ENCODE measurements around the gene ROGDI.

- no peak for TF ChIP-seq MXI1 (IDR thresholded peaks at IDR 0.05; ENCODE audit: low read depth, low read length)
- no peak for TF ChIP-seq SMAD1 (IDR thresholded peaks at IDR 0.05; ENCODE audit: low read depth, partially characterized antibody)
- TF ChIP-seq SMC3 (IDR thresholded peaks at IDR 0.05; ENCODE audit: borderline replicate concordance, low read length): no peak
- no peak for TF ChIP-seq EZH2 (IDR thresholded peaks at IDR 0.05; ENCODE audit: borderline replicate concordance, control insufficient read depth, low read depth, low read length)
- no peak for TF ChIP-seq GATAD2B (conservative IDR thresholded peaks at IDR 0.05; ENCODE audit: low read depth)
- no peak for TF ChIP-seq CTCF (IDR thresholded peaks at IDR 0.05 in 2 of 3, conservative IDR thresholded peaks at IDR 0.05 in 1 of 3; ENCODE audit: control insufficient read depth in 2 of 3, extremely low read depth in 1 of 3, insufficient read depth in 1 of 3, low read depth in 3 of 3, low read length in 3 of 3)
Observed at GRCh38 chr16:4790871-4791270, 11.6 kb downstream of the ROGDI start.
